GM15510 (cell line): Measurements from ENCODE around the gene GAGE10.
"Not testable (repeated sequence)": the region's sequence is repeated elsewhere in the genome, so short reads cannot be mapped to it uniquely, and the experiment has no call there.

Experiments
- POLR2A ChIP-seq: IDR thresholded peaks from 3 replicates; pipeline ENCODE4 v1.6.1; 2011; ENCODE audit warnings: borderline replicate concordance; ENCODE audit not compliant: insufficient read length; ENCODE audit errors: extremely low read depth

Gene GAGE10

DNA sequence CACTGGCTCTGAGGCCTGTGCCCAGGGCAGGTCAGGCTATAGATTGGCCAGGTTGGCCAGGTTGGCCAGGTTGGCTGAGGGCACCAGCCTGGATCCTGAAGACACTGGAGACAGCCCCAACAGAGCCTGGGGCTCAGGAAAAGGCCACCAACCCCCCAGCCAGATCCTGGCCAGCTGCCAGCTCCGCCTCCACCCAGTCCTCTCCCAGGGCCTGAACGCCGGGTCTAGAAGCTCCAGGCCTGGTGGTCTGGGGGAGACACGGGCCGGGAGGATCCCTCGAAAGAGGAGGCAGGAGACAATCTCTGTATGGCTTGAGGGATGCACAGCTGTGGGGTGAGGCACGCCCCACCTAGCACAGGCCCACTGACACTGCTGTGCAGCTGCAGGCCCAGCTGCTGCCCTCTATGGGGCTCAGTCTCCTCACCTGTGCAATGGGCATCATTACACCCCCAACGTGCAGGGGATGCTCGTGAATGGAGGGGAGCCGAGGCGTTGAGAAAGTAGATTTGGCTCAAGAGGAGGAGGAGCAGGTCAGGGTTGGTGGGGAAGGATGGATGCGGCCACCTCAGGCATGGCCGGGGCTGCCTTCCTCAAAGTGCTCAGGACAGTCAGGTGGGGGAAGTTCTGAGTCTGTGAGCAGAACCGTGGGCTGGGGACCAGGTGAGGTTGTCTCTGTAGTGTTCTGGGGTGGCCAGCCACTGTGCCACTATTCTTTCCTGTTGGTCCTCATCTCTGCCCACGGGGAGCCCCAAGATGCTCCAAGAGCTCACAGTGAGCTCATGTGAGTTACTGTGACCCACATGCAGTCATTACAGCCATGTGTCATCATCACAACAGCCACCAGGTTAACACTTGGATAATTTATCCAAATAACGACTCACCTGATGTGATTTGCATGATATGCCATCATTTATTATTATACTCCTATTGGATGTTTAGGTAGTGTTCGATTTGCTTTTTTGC lies 10.8 kb upstream of the GAGE10 start:
- no peak for TF ChIP-seq POLR2A

DNA sequence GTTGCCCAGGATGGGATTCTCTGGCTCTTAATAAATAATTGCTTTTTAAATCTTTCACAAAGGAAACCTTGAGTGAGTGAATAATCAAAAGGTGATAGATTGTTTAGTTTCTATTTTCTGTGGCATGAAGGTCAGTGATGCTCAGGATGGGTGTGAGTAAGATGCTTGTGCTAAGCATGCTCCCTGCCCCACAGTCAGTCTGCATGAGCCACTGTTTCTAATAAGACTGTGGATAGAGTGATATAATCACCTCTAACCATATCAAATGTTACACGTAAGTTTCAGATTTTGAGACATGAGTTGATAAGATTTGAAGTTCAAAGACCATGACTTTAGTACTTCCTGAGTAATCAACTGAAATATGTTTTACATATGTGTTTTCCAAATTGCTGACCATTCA lies 2.7 kb upstream of the GAGE10 start:
- TF ChIP-seq POLR2A = no peak

DNA sequence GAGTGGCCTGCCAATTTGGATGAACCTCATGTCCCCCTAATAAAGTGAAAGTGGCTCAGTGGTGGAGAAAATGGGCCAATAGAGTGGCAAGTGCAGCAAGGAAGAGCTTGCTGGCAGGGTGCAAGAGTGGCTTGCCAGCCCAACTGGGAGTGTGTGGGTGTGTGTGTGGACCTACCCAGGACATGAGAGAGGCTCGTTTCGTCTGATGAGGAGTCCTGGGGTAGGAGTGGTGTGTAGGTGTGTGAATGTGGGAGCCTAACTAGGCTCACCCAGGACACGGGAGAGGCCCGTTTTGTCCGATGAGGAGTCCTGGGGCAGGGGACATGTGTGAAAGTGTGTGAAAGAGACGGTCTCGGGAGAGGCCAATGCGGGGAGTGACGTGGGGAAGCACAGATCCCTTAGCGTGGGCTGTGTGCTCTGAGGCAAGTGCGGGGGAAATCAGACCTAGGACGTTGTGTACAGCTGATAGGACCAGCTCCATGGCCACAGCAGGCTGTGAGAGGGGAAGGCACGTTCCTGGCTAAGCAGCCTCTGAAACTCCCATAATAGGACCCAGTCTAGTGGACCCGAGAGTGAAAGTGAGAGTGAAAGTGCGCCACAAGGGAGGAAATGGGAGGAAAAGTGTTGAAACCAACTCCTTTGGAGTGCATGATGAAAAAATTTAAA lies 5.3 kb downstream of the GAGE10 start:
- TF ChIP-seq POLR2A = no peak

DNA sequence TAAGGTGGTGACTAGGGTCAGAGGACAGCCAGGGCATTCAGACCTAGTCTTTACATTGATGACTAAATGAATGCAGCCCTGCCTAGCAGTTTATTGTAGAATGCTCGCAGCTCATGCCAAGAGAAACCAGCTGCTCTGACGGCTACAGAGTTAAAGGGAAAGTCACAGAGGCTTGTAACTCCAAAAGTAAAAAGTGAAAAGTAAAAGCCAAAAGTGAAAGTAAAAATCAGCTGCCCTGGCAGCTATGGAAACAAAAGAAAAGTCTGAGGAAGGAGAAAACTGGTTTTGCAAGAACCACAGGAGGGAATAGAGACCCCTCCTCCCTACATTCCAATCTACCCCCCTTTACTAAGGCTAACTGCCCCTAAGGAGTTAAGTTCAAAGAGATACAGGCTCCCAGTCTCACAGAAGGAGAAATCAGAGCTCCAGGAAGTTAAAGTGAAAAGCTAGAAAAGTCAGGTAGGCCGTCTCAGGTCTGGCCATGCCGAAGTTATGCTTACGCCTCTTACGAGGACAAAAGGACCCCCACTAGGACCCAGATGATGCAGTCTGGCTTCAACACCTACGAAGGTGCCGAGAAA lies 6.0 kb downstream of the GAGE10 start:
- no peak for TF ChIP-seq POLR2A

DNA sequence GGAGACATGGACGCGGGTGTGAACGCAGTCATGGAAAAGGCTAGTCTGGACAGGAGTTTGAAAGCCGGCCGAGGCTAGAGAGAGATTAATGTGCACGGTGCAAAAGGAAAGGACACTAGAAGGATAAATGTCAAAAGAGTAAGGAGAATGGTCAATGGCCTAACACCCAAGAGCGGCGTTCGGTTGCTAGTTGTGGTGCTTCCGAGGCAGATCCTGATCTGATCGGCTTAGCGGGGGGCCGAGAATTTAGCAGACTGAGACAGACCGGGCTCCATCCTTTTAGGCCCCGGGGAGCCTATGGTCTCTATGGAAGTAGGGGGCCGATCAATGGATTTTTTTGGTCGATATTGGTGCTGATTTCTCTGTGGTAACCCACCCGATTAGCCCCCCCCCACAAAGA lies 6.9 kb downstream of the GAGE10 start:
- no peak for TF ChIP-seq POLR2A

DNA sequence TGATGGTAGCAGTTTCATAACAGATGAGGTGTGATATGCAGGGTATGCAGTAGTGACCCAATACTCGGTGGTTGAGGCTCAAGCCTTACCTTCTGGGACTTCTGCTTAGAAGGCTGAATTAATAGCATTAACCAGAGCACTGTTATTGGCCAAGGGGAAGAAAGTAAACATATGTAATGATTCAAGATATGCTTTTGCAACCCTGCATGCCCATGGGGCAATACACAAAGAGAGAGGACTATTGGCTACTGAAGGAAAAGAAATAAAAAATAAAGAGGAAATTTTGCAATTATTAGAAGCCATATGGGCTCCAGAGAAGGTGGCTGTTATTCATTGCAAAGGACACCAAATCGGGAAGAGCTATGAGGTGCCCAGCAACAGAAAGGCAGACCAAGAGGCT lies 8.7 kb downstream of the GAGE10 start:
- TF ChIP-seq POLR2A = no peak

DNA sequence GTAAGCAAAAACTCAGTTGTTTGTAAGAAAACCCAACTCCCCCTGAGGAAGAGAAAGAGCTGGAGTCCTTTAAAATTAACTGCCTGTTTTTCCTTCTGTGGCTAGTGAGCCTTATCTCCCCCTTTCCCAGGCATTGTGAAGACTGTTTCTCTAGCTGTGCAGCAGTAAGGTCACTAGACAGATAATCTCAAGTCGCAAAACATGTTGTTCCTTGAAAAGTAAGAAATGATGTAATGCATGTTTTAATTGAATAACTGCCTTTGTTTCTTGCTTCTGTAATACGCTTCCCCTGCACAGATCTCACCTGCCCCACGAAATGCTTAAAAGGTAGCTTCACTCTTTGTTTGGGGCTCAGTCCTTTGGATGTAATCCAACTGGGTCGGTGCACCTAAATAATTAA lies 12.6 kb downstream of the GAGE10 start:
- no peak for TF ChIP-seq POLR2A

DNA sequence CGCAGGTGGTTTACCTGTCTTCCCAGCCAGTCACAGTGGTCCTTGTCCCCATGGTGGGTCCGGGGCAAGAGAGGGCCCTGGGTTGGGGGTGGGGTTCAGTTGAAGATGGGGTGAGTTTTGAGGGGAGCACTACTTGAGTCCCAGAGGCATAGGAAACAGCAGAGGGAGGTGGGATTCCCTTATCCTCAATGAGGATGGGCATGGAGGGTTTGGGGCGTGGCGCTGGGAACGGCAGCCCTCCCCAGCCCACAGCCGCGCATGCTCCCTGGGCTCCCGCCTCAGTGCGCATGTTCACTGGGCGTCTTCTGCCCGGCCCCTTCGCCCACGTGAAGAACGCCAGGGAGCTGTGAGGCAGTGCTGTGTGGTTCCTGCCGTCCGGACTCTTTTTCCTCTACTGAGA lies 18.3 kb downstream of the GAGE10 start, which contains the start of gene GAGE12J:
TSS of gene GAGE12J (plus strand) at position 301 of the 400 bp plus-strand sequence. CDS start 1,157 bp downstream, outside the sequence.
- not testable (repeated sequence) for TF ChIP-seq POLR2A

DNA sequence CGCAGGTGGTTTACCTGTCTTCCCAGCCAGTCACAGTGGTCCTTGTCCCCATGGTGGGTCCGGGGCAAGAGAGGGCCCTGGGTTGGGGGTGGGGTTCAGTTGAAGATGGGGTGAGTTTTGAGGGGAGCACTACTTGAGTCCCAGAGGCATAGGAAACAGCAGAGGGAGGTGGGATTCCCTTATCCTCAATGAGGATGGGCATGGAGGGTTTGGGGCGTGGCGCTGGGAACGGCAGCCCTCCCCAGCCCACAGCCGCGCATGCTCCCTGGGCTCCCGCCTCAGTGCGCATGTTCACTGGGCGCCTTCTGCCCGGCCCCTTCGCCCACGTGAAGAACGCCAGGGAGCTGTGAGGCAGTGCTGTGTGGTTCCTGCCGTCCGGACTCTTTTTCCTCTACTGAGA lies 27.8 kb downstream of the GAGE10 start, which contains the start of gene GAGE13:
TSS of gene GAGE13 (plus strand) at position 301 of the 400 bp plus-strand sequence. CDS start 1,156 bp downstream, outside the sequence.
- TF ChIP-seq POLR2A = not testable (repeated sequence)
